IMR-90 (cell line): Measurements from ENCODE around the gene PIP5K1C. TPM values are rescaled to one million over a fixed set of nuclear protein-coding genes. Genes with fewer than 3 reads are reported as not detected.
A peak's percentile ranks its signal among the peaks of the same experiment; 100 is the strongest.

Experiments used
- ATAC-seq: fragments of 200-7000 bp; cut with Tn5 transposase; 2 replicates; pipeline ENCODE4 v1.9.1; 2020; ENCODE audit warnings: low read depth, mild to moderate bottlenecking, moderate library complexity
- BruUV-seq: library from RNA; stranded (reverse); fragments of 400-500 nt; replicated peaks from 2 replicates; lab custom pipeline; 2021; lab: Mats Ljungman, UMichigan
- CTCF ChIA-PET: fragments of 300-600 bp; formaldehyde crosslinking; extraction: SDS; loops from one replicate; lab custom pipeline; 2021; ENCODE audit warnings: antibody characterized with exemption; lab: Yijun Ruan, JAX
- POLR2A ChIA-PET: fragments of 300-600 bp; sonication (Branson Sonifier 250); formaldehyde crosslinking; loops from one replicate; lab custom pipeline; 2022; ENCODE audit warnings: antibody characterized with exemption; ENCODE audit not compliant: unreplicated experiment; lab: Charles Lee
- DNase-seq: peaks from one replicate; pipeline ENCODE4 v3.0.0; 2013
- H2AFZ ChIP-seq: replicated peaks from 2 replicates; pipeline ENCODE3; 2013; ENCODE audit warnings: low read length, mild to moderate bottlenecking; ENCODE audit not compliant: poor library complexity
- H2AK5ac ChIP-seq: 2 replicates; pipeline ENCODE4 v1.6.1; 2013; ENCODE audit warnings: low read depth, low read length, inconsistent platforms
- H2AK9ac ChIP-seq: replicated peaks from 2 replicates; pipeline ENCODE3; 2013; ENCODE audit warnings: mild to moderate bottlenecking, low read depth, low read length, moderate library complexity; ENCODE audit not compliant: poor library complexity
- H2BK120ac ChIP-seq: 2 replicates; pipeline ENCODE4 v1.6.1; 2013; ENCODE audit warnings: low read depth, low read length, inconsistent platforms
- H2BK15ac ChIP-seq: 3 replicates; pipeline ENCODE4 v1.6.1; 2013; ENCODE audit warnings: low read depth, low read length, inconsistent platforms
- H2BK20ac ChIP-seq: 2 replicates; pipeline ENCODE4 v1.6.1; 2013; ENCODE audit warnings: low read depth, mild to moderate bottlenecking, inconsistent platforms, low read length, moderate library complexity
- H2BK5ac ChIP-seq: 2 replicates; pipeline ENCODE4 v1.6.1; 2013; ENCODE audit warnings: mild to moderate bottlenecking, low read depth, low read length, inconsistent platforms; ENCODE audit not compliant: poor library complexity, severe bottlenecking
- H3K14ac ChIP-seq: replicated peaks from 2 replicates; pipeline ENCODE4 v1.6.1; 2013; ENCODE audit warnings: low read depth, low read length, inconsistent platforms
- H3K18ac ChIP-seq: 2 replicates; pipeline ENCODE4 v1.6.1; 2013; ENCODE audit warnings: low read depth, low read length, control low read depth
- H3K23ac ChIP-seq: 2 replicates; pipeline ENCODE4 v1.6.1; 2013; ENCODE audit warnings: low read depth, low read length, inconsistent platforms
- H3K27ac ChIP-seq: 2 replicates; pipeline ENCODE4 v1.5.1; 2013; ENCODE audit warnings: mild to moderate bottlenecking, control low read depth, low read length; ENCODE audit not compliant: insufficient read depth
- H3K27me3 ChIP-seq: 2 replicates; pipeline ENCODE4 v1.6.1; 2013; ENCODE audit warnings: low read length; ENCODE audit not compliant: control insufficient read depth, insufficient read depth
- H3K36me3 ChIP-seq: 2 replicates; pipeline ENCODE4 v1.6.1; 2013; ENCODE audit warnings: low read length, mixed read lengths; ENCODE audit not compliant: control insufficient read depth, insufficient read depth
- H3K4ac ChIP-seq: 2 replicates; pipeline ENCODE4 v1.6.1; 2013; ENCODE audit warnings: low read depth, low read length, inconsistent platforms
- H3K4me1 ChIP-seq: 2 replicates; pipeline ENCODE4 v1.6.1; 2013; ENCODE audit warnings: low read length, mixed read lengths; ENCODE audit not compliant: control insufficient read depth, insufficient read depth
- H3K4me2 ChIP-seq: 2 replicates; pipeline ENCODE4 v1.6.1; 2013; ENCODE audit warnings: low read depth, mild to moderate bottlenecking, control low read depth, low read length, moderate library complexity
- H3K4me3 ChIP-seq: 2 replicates; pipeline ENCODE4 v1.5.1; 2013; ENCODE audit warnings: low read depth, mild to moderate bottlenecking, control low read depth, low read length, moderate library complexity; ENCODE audit not compliant: insufficient read depth
- H3K56ac ChIP-seq: 2 replicates; pipeline ENCODE4 v1.6.1; 2013; ENCODE audit warnings: low read length, inconsistent platforms; ENCODE audit not compliant: insufficient read depth; ENCODE audit errors: extremely low read depth
- H3K79me1 ChIP-seq, 2 experiments: 2 replicates each; pipeline ENCODE4 v1.6.1; 2013; ENCODE audit warnings: low read length in 2 of 2, inconsistent platforms in 1 of 2, low read depth in 1 of 2
- H3K9ac ChIP-seq: 2 replicates; pipeline ENCODE4 v1.6.1; 2013; ENCODE audit warnings: low read depth, low read length, control low read depth
- H3K9me1 ChIP-seq: 2 replicates; pipeline ENCODE4 v1.6.1; 2013; ENCODE audit warnings: low read length, inconsistent platforms; ENCODE audit not compliant: insufficient read depth
- H3K9me3 ChIP-seq: 2 replicates; pipeline ENCODE4 v1.6.1; 2013; ENCODE audit warnings: low read length; ENCODE audit not compliant: control insufficient read depth, insufficient read depth
- H4K20me1 ChIP-seq: 2 replicates; pipeline ENCODE4 v1.6.1; 2013; ENCODE audit warnings: low read length, inconsistent platforms; ENCODE audit not compliant: insufficient read depth
- H4K5ac ChIP-seq: 2 replicates; pipeline ENCODE4 v1.6.1; 2013; ENCODE audit warnings: mild to moderate bottlenecking, low read depth, low read length, control low read depth
- H4K8ac ChIP-seq, 2 experiments: 2 replicates each; pipeline ENCODE4 v1.6.1; 2013; ENCODE audit warnings: low read depth in 2 of 2, low read length in 2 of 2, control low read depth in 1 of 2, inconsistent platforms in 1 of 2
- H4K91ac ChIP-seq: 2 replicates; pipeline ENCODE4 v1.6.1; 2013; ENCODE audit warnings: low read depth, low read length, inconsistent platforms; ENCODE audit not compliant: insufficient read depth
- CEBPB ChIP-seq: IDR thresholded peaks from 2 replicates; pipeline ENCODE4 v1.6.1; 2012; ENCODE audit warnings: low read depth, low read length, improper control_type of control experiment
- CTCF ChIP-seq: conservative IDR thresholded peaks from 2 replicates; pipeline ENCODE4 v1.5.1; 2012; ENCODE audit warnings: mild to moderate bottlenecking, low read depth, low read length, improper control_type of control experiment
- RFX5 ChIP-seq: IDR thresholded peaks from 2 replicates; pipeline ENCODE4 v1.8.0; 2012; ENCODE audit warnings: low read depth, mild to moderate bottlenecking, low read length, moderate library complexity
- WGBS, 2 experiments: methylation state at CpG; one replicate each; pipeline versions ENCODE4 v1.1.5 to v1.1.7; 2013; ENCODE audit warnings: missing lambda C conversion rate in 2 of 2; ENCODE audit not compliant: insufficient read length in 1 of 2; ENCODE audit errors: extremely low coverage in 2 of 2; 5-methylcytosine and 5-hydroxymethylcytosine counted together
- dilution Hi-C: fragments of 300-500 bp; cut with HindIII; formaldehyde crosslinking; loops from one replicate; pipeline ENCODE4 v1.14.3; 2018; ENCODE audit warnings: low sequenced_read_pairs; ENCODE audit not compliant: unreplicated experiment
- in situ Hi-C: fragments of 300-500 bp; cut with MboI; formaldehyde crosslinking; loops from 3 replicates; pipeline ENCODE4 v1.14.3; 2019; ENCODE audit warnings: low sequenced_read_pairs, inconsistent platforms, mixed read lengths
- intact Hi-C: fragments of 100-400 bp; cut with micrococcal nuclease; formaldehyde crosslinking; loops from 2 replicates; pipeline ENCODE4 v1.10.0; 2022
- polyA plus RNA-seq, 3 experiments: library from polyadenylated mRNA; depleted of rRNA; stranded (reverse); fragments of >200 nt; gene quantifications; 2 replicates each; pipeline ENCODE4 v1.2.3, GENCODE V29; 2012; ENCODE audit warnings: low replicate concordance in 1 of 3
- total RNA-seq: library from RNA; depleted of rRNA; stranded (reverse); fragments of >200 nt; gene quantifications from 2 replicates; pipeline ENCODE4 v1.2.3, GENCODE V29; 2012

PIP5K1C gene
- total and polyA plus RNA-seq, 2 of the 4 experiments (the other 2 are of a cell fraction): 13.6 to 23.3 TPM

DNA sequence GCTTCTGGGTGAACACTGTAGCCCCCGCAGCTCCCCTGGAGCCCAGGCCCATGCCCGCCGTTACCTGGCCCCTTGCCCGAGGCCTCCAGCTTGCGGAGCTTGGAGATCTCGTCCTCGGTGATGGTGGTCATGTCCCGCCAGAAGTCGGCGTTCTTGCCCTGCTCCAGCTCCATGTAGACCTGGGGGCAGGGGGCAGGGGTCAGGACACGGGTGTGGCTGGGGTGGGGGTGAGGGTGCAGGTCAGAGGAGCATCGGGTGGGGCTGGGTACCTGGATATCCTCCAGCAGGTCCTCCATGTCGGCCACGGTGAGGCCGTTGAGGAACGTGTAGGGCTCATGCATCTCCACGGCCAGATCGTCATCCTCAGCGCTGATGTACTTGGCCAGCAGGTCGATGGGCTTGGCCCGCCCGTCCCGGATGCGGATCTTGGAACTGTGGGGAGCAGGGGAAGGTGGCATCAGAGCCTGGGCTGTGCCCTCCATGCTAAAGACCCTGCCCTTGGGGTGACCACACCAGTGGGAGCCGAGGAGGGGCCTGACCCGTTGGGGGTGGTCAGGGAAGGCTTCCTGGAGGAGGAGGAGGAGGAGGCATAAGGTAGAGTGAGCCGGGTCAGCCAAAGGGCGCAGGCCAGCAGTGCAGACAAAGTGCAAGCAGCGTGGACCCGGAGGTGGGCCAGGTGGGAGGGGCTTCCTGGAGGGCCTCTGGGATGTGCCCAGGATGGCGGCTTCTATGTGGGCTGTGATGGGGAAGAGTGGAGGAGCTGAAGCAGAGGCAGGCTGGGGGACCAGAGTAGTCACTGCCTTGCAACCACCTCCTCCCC lies 81.2 kb downstream of the PIP5K1C start:
- no peak overlapping the region for H3K27ac ChIP-seq
- no peak for ATAC-seq
- no peak overlapping the region for H3K4me3 ChIP-seq
- CTCF ChIA-PET: no interaction called here
- dilution Hi-C loops (no loop called here), in situ Hi-C loops (loop anchor here (25.0 kb wide), 1 partner anchor 307 kb away; no protein-coding TSS in a partner anchor), intact Hi-C loops (loop anchor here (1.0 to 10.0 kb wide), 2 partner anchors 74 to 294 kb away; no protein-coding TSS in a partner anchor)
- H2AFZ ChIP-seq: no peak overlapping the region
- H4K91ac ChIP-seq: no peak overlapping the region
- no peak overlapping the region for H3K14ac ChIP-seq
- no peak overlapping the region for H3K9ac ChIP-seq
- no peak overlapping the region for H3K18ac ChIP-seq
- 95% methylated on average over 23 of the region's 31 CpGs; no CpG with 5 or more reads in 1 of the 2 experiments for WGBS, 2 experiments
- no peak overlapping the region for H3K56ac ChIP-seq
- H2BK120ac ChIP-seq: no peak overlapping the region
- H3K23ac ChIP-seq: no peak overlapping the region
- no peak overlapping the region for H3K4ac ChIP-seq
- no peak overlapping the region for H2BK20ac ChIP-seq
- no peak overlapping the region for H2BK5ac ChIP-seq
- no peak overlapping the region for H4K5ac ChIP-seq
- no peak overlapping the region for H2AK5ac ChIP-seq
- peaks cover 3 to 17% of the 10 kb centered on the region in 2 experiments; a peak in 1 of 4 replicates for H3K79me1 ChIP-seq
- no peak for DNase-seq
- H3K4me2 ChIP-seq: no peak overlapping the region
- H3K27me3 ChIP-seq: no peaks in the 10 kb centered on the region
- no TSS peak for BruUV-seq
- H3K9me1 ChIP-seq: no peaks in the 10 kb centered on the region
- no peak overlapping the region for H2BK15ac ChIP-seq
- peak overlapping the region; percentile 60 for H2AK9ac ChIP-seq
- H4K20me1 ChIP-seq: peaks cover 7% of the 10 kb centered on the region; the same call in 1 of the 2 replicates
- POLR2A ChIA-PET: no interaction called here
- peaks cover 3% of the 10 kb centered on the region; the same call in 1 of the 2 replicates for H3K4me1 ChIP-seq
- H3K36me3 ChIP-seq: peaks cover 28% of the 10 kb centered on the region
- no peaks in the 10 kb centered on the region for H3K9me3 ChIP-seq
- TF ChIP-seq CTCF (no peak), CEBPB (no peak), RFX5 (no peak)
- no peak overlapping the region for H4K8ac ChIP-seq
